H1 (cell line): ENCODE data around the gene ZNF408. TPM values are rescaled to one million over a fixed set of nuclear protein-coding genes. Genes with fewer than 3 reads are reported as not detected.

Experiments used
- CTCF ChIA-PET: fragments of 300-600 bp; sonication (Branson Sonifier 250); formaldehyde crosslinking; loops from one replicate; lab custom pipeline; 2021; ENCODE audit not compliant: partially characterized antibody; lab: Charles Lee
- POLR2A ChIA-PET: fragments of 300-600 bp; sonication (Branson Sonifier 250); formaldehyde crosslinking; loops from one replicate; lab custom pipeline; 2021; ENCODE audit warnings: inconsistent platforms; ENCODE audit not compliant: partially characterized antibody; lab: Charles Lee
- DNase-seq, 2 experiments: peaks; one replicate each; pipeline versions ENCODE4 v3.0.0 to v3.0.0-alpha.2; 2010 to 2022; ENCODE audit warnings: low spot score in 2 of 2, low read depth in 1 of 2, mixed read lengths in 1 of 2
- FAIRE-seq: peaks from 2 replicates; lab custom pipeline; 2011; peaks lifted over from hg19 to GRCh38; lab: Jason Lieb, UNC
- H2AFZ ChIP-seq: 2 replicates; pipeline ENCODE4 v1.8.1; 2012; ENCODE audit warnings: low read length, inconsistent platforms
- H2AK5ac ChIP-seq: 2 replicates; pipeline ENCODE4 v1.6.1; 2013; ENCODE audit warnings: low read depth, low read length
- H2BK120ac ChIP-seq: replicated peaks from 2 replicates; pipeline ENCODE3; 2013; ENCODE audit warnings: low read depth, low read length, inconsistent platforms
- H2BK12ac ChIP-seq: 2 replicates; pipeline ENCODE4 v1.6.1; 2013; ENCODE audit warnings: low read depth, low read length
- H2BK15ac ChIP-seq: 2 replicates; pipeline ENCODE4 v1.6.1; 2013; ENCODE audit warnings: low read length
- H2BK20ac ChIP-seq: 2 replicates; pipeline ENCODE4 v1.6.1; 2013; ENCODE audit warnings: low read length
- H2BK5ac ChIP-seq: 2 replicates; pipeline ENCODE4 v1.6.1; 2013; ENCODE audit warnings: low read depth, low read length
- H3K14ac ChIP-seq: 2 replicates; pipeline ENCODE4 v1.6.1; 2013; ENCODE audit warnings: inconsistent platforms; ENCODE audit not compliant: insufficient read length
- H3K18ac ChIP-seq: 2 replicates; pipeline ENCODE4 v1.6.1; 2013; ENCODE audit warnings: low read length; ENCODE audit errors: extremely low read depth
- H3K23ac ChIP-seq: 2 replicates; pipeline ENCODE4 v1.6.1; 2013; ENCODE audit warnings: inconsistent platforms; ENCODE audit not compliant: insufficient read length
- H3K23me2 ChIP-seq: 2 replicates; pipeline ENCODE4 v1.6.1; 2013; ENCODE audit warnings: low read depth, low read length
- H3K27ac ChIP-seq: 2 replicates; pipeline ENCODE4 v1.6.1; 2011; ENCODE audit warnings: low read depth, low read length, inconsistent platforms
- H3K27me3 ChIP-seq, 4 experiments: replicated peaks in 1 of 4; 1 replicate in 1 of 4; 2 replicates in 3 of 4; pipeline versions ENCODE4 v1.6.1 to v1.8.1; 2011 to 2013; ENCODE audit warnings: low read length in 3 of 4, mild to moderate bottlenecking in 3 of 4, inconsistent platforms in 2 of 4, mixed read lengths in 2 of 4, moderate library complexity in 1 of 4; ENCODE audit not compliant: control insufficient read depth in 3 of 4, insufficient read depth in 3 of 4; ENCODE audit errors: extremely low read depth in 1 of 4
- H3K36me3 ChIP-seq, 4 experiments: 2 replicates each; pipeline versions ENCODE4 v1.6.1 to v1.8.1; 2011 to 2013; ENCODE audit warnings: mild to moderate bottlenecking in 4 of 4, low read length in 3 of 4, moderate library complexity in 2 of 4, control low read depth in 1 of 4, inconsistent platforms in 1 of 4; ENCODE audit not compliant: insufficient read depth in 4 of 4, control insufficient read depth in 2 of 4
- H3K4ac ChIP-seq: replicated peaks from 2 replicates; pipeline ENCODE3; 2013; ENCODE audit warnings: low read length, low read depth, mixed read lengths, inconsistent platforms; ENCODE audit not compliant: insufficient read length
- H3K4me1 ChIP-seq, 4 experiments: replicated peaks in 1 of 4; 1 replicate in 1 of 4; 2 replicates in 3 of 4; pipeline versions ENCODE4 v1.6.1 to v1.8.1; 2011 to 2013; ENCODE audit warnings: low read length in 3 of 4, inconsistent platforms in 2 of 4, mixed read lengths in 1 of 4; ENCODE audit not compliant: insufficient read depth in 4 of 4, control insufficient read depth in 3 of 4
- H3K4me2 ChIP-seq, 2 experiments: 2 replicates each; pipeline versions ENCODE4 v1.6.1 to v1.8.1; 2011 to 2013; ENCODE audit warnings: low read depth in 2 of 2, low read length in 2 of 2, control low read depth in 1 of 2, inconsistent platforms in 1 of 2, mild to moderate bottlenecking in 1 of 2; ENCODE audit not compliant: insufficient read depth in 1 of 2
- H3K4me3 ChIP-seq, 4 experiments: fragments of 200-600, 300-600 bp in 1 of 4; sonication (generic), shearing (Covaris generic), sonication (Bioruptor Twin) in 1 of 4; 2 replicates each; pipeline versions ENCODE4 v1.5.1 to v1.8.1; 2011 to 2016; ENCODE audit warnings: low read length in 4 of 4, low read depth in 3 of 4, control low read depth in 2 of 4, inconsistent platforms in 2 of 4, mild to moderate bottlenecking in 2 of 4, mixed read lengths in 1 of 4, moderate library complexity in 1 of 4; ENCODE audit not compliant: insufficient read depth in 2 of 4; ENCODE audit errors: extremely low read depth in 1 of 4
- H3K56ac ChIP-seq: replicated peaks from 2 replicates; pipeline ENCODE3; 2013; ENCODE audit warnings: low read depth, mild to moderate bottlenecking, mixed read lengths, low read length, inconsistent platforms; ENCODE audit not compliant: insufficient read length
- H3K79me1 ChIP-seq: 2 replicates; pipeline ENCODE4 v1.6.1; 2013; ENCODE audit warnings: low read depth, low read length, control low read depth
- H3K79me2 ChIP-seq, 2 experiments: 2 replicates each; pipeline versions ENCODE4 v1.6.1 to v1.8.1; 2012 to 2013; ENCODE audit warnings: low read length in 2 of 2, mild to moderate bottlenecking in 2 of 2, inconsistent platforms in 1 of 2; ENCODE audit not compliant: insufficient read depth in 2 of 2, control insufficient read depth in 1 of 2
- H3K9ac ChIP-seq, 4 experiments: replicated peaks in 1 of 4; 1 replicate in 1 of 4; 2 replicates in 3 of 4; pipeline versions ENCODE4 v1.6.1 to v1.8.1; 2011 to 2013; ENCODE audit warnings: low read depth in 3 of 4, low read length in 3 of 4, control low read depth in 2 of 4, mild to moderate bottlenecking in 2 of 4, moderate library complexity in 2 of 4, inconsistent platforms in 1 of 4; ENCODE audit errors: extremely low read depth in 1 of 4
- H3K9me3 ChIP-seq, 2 experiments: 2 replicates each; pipeline versions ENCODE4 v1.6.1 to v1.8.1; 2012 to 2013; ENCODE audit warnings: mild to moderate bottlenecking in 2 of 2, moderate library complexity in 2 of 2, control low read depth in 1 of 2, inconsistent platforms in 1 of 2, low read depth in 1 of 2, low read length in 1 of 2, mixed read lengths in 1 of 2; ENCODE audit not compliant: insufficient read depth in 2 of 2
- H4K20me1 ChIP-seq, 2 experiments: replicated peaks in 1 of 2; 2 replicates each; pipeline versions ENCODE3 to v1.8.1; 2011 to 2013; ENCODE audit warnings: inconsistent platforms in 2 of 2, low read length in 2 of 2, mild to moderate bottlenecking in 1 of 2; ENCODE audit not compliant: insufficient read depth in 2 of 2, control insufficient read depth in 1 of 2
- H4K5ac ChIP-seq: 2 replicates; pipeline ENCODE4 v1.6.1; 2013; ENCODE audit warnings: low read length, low read depth, mixed read lengths, inconsistent platforms; ENCODE audit not compliant: insufficient read length
- H4K8ac ChIP-seq: 2 replicates; pipeline ENCODE4 v1.8.0; 2013; ENCODE audit warnings: mild to moderate bottlenecking, moderate library complexity, low read length, inconsistent platforms; ENCODE audit not compliant: insufficient read depth; ENCODE audit errors: extremely low read depth
- H4K91ac ChIP-seq: replicated peaks from 2 replicates; pipeline ENCODE3; 2013; ENCODE audit warnings: low read length, mixed read lengths, inconsistent platforms; ENCODE audit not compliant: insufficient read length
- CBX5 ChIP-seq: fragments of 300-800, 300-1000 bp; sonication (generic); IDR thresholded peaks from 2 replicates; pipeline ENCODE4 v1.7.1; 2016; ENCODE audit warnings: antibody characterized with exemption, low read length, low read depth
- EZH2 ChIP-seq: fragments of 200-600 bp; sonication (generic); IDR thresholded peaks from 2 replicates; pipeline ENCODE4 v1.7.1; 2012; ENCODE audit warnings: low read depth, mild to moderate bottlenecking, moderate library complexity, low read length, inconsistent platforms; ENCODE audit not compliant: severe bottlenecking
- POLR2A ChIP-seq, 2 experiments: IDR thresholded peaks; 1 replicate in 1 of 2; 2 replicates in 1 of 2; pipeline ENCODE4 v1.6.1; 2011; ENCODE audit warnings: low read depth in 2 of 2, low read length in 2 of 2, mild to moderate bottlenecking in 2 of 2; ENCODE audit errors: control extremely low read depth in 1 of 2
- RFX5 ChIP-seq: IDR thresholded peaks from 2 replicates; pipeline ENCODE4 v1.6.1; 2011; ENCODE audit warnings: low read depth, low read length, improper control_type of control experiment, borderline replicate concordance
- WGBS, 2 experiments: shearing (Covaris generic) in 1 of 2; methylation state at CpG; one replicate each; pipeline versions ENCODE4 v1.1.6 to v1.1.7; 2013 to 2015; ENCODE audit warnings: low lambda C conversion rate in 2 of 2, mixed read lengths in 2 of 2, inconsistent platforms in 1 of 2, low coverage in 1 of 2, missing lambda C conversion rate in 1 of 2; ENCODE audit not compliant: insufficient replicate concordance in 2 of 2, insufficient coverage in 1 of 2, insufficient read length in 1 of 2; ENCODE audit errors: extremely low coverage in 1 of 2, missing lambda C conversion rate in 1 of 2; 5-methylcytosine and 5-hydroxymethylcytosine counted together
- polyA plus RNA-seq, 7 experiments: library from polyadenylated mRNA; depleted of rRNA in 3 of 7; stranded (reverse) in 5 of 7; unstranded in 2 of 7; fragments of >200 nt in 5 of 7; fragments of 200-250 nt in 2 of 7; gene quantifications; 1 replicate in 5 of 7; 2 replicates in 1 of 7; 4 replicates in 1 of 7; pipeline versions ENCODE4 v1.2.1 to v1.2.3, GENCODE V29; 2011 to 2013; ENCODE audit warnings: missing spikeins in 2 of 7, mixed read lengths in 2 of 7
- total RNA-seq: library from RNA; stranded (reverse); fragmentation: NEBNext Ultra II Directional; extraction: Animal tissue kit (Norgen Biotek cat#: 25700); gene quantifications from 2 replicates; pipeline ENCODE4 v1.2.1, GENCODE V29; 2021

Gene ZNF408
- total and polyA plus RNA-seq, 2 of the 8 experiments (the other 6 are each of a cell fraction or from before 2014, with no cell fraction given) = 10.7 to 11.0 TPM

DNA sequence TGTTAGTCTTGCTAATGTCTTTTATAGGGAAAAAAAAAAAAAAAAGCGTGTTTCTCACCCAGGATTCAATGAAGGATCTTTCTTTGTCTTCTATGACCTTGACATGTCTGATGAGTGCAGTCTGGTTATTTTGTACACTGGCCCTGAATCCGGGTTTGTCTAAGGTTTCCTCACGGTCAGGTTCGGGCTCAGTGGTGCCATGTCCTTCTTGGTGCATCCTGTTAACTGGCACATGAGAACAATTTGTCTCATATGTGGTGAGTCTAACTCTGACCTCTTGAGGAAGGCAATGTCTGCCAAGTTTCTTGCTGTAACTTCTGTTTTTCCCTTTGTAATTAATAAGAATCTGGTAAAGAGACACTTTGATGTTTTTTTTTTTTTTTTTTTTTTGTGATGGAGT is 30.7 kb downstream of the ZNF408 start:
- H3K79me1 ChIP-seq = no peaks in the 10 kb centered on the region
- no peak overlapping the region for H2BK20ac ChIP-seq
- no peaks in the 10 kb centered on the region for H3K36me3 ChIP-seq
- no peak overlapping the region for H3K27ac ChIP-seq
- WGBS, 2 experiments = 82% methylated on average over 4 of the region's 4 CpGs; no CpG with 5 or more reads in 1 of the 2 experiments
- no peak overlapping the region for H4K5ac ChIP-seq
- H3K18ac ChIP-seq = no peak overlapping the region
- no peak overlapping the region for H2BK120ac ChIP-seq
- ChIA-PET CTCF (no interaction called here), POLR2A (no interaction called here)
- H3K4ac ChIP-seq = no peak overlapping the region
- H3K4me3 ChIP-seq = no peak overlapping the region
- H3K9ac ChIP-seq = no peak overlapping the region
- H2AK5ac ChIP-seq = no peak overlapping the region
- H3K27me3 ChIP-seq = no peaks in the 10 kb centered on the region
- H3K14ac ChIP-seq = no peak overlapping the region
- H3K56ac ChIP-seq = no peak overlapping the region
- H2AFZ ChIP-seq = no peak overlapping the region
- H4K91ac ChIP-seq = no peak overlapping the region
- no peak for FAIRE-seq
- H3K4me1 ChIP-seq = no peaks in the 10 kb centered on the region
- no peaks in the 10 kb centered on the region for H3K79me2 ChIP-seq
- no peak overlapping the region for H2BK5ac ChIP-seq
- H3K23me2 ChIP-seq = no peaks in the 10 kb centered on the region
- H3K9me3 ChIP-seq = no peaks in the 10 kb centered on the region
- H4K8ac ChIP-seq = no peak overlapping the region
- DNase-seq = no peak
- no peak overlapping the region for H2BK15ac ChIP-seq
- no peak overlapping the region for H3K4me2 ChIP-seq
- no peak overlapping the region for H3K23ac ChIP-seq
- no peaks in the 10 kb centered on the region for H4K20me1 ChIP-seq
- H2BK12ac ChIP-seq = no peak overlapping the region
- TF ChIP-seq CBX5 (no peak), RFX5 (no peak), EZH2 (no peak), POLR2A (IDR thresholded peaks at IDR 0.05; ENCODE audit: control extremely low read depth in 1 of 2, low read depth in 2 of 2, low read length in 2 of 2) (no peak)
